Stimulated activated CD4-positive, alpha-beta T cell treated with anti-CD3 and anti-CD28 coated beads, Interleukin-1b, Interleukin-23, amount 100 ng/mL, for 24 hours (primary cell): ENCODE data around the gene ATE1.

Source experiments
- DNase-seq, 4 experiments: peaks; one replicate each; pipeline ENCODE4 v3.0.0-alpha.2; 2020; ENCODE audit warnings: low read depth in 4 of 4, low spot score in 1 of 4

The ATE1 gene

DNA sequence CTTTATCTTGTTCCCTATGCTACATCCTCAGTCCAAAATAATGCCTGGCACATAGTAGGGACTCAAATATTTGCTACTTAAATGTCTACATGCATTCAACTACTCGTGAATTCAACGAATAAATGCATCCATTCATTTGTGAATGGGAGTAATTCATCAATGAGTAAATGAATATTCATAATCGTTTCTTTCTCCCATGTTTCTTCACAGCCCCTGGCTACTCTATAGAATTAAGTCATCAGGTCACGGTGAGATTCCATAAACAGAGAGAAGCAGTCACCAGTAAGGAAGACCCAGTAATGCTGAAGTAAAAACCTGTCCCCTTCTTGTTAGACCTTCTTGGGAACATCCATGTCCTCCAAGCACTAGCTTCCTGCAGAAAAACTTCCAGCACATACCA is 48.4 kb downstream of the ATE1 start:
- no peak for DNase-seq

DNA sequence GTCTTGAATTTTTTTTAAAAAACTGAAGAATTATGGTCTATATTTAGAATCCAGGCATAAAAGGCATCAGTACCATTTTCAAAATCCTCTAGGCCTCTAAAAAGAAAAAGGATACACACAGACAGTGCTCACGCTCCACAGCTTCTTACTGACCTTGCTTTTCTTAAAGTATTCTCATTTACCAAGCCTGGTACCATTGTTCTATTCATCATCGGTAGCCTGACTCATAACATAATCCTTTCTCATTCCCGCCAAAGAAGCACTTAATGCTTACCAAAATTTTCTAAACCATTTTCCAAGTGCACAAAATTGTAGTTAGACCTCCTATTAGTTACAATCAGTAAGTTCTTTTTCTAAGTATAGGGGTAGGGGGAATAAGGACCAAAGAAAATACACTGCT is 54.6 kb downstream of the ATE1 start:
- no peak for DNase-seq

DNA sequence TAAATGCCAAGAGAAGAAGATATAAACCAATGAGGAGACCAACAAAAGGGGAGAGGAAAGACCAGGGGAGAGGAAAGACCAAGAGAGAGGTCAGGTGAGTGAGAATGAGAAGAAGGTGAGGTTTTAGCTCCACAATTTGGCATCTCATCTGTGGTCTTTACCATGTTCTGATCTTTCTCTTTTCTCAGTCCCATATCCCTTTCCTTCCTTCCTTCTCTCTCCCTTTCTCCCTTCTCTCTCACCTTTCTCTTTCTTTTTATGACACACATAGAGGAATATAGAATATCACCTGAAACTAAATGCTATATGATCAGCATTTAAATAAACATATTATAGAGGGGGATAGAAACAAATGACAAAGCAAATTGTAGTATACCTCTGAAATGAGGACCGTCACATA is 57.4 kb downstream of the ATE1 start:
- no peak for DNase-seq

DNA sequence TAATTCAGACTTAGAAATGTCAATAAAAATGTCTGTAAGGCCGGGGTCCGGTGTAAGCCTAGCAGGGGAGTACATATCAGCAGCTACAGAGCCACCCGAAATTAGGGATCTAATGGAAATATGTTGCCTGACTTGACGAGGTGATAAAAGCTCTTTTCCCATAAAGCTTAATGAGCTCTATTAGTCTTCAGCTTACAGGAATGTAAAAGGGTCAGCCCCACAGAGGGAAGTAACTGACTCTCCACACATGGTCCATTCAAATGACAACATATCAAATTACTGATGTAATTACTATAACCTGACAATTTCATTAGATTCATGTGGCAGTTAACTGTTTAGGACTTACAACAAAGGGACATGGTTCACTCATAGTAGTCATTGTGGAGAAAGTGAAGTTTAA is 62.3 kb downstream of the ATE1 start:
- DNase-seq, result no peak

DNA sequence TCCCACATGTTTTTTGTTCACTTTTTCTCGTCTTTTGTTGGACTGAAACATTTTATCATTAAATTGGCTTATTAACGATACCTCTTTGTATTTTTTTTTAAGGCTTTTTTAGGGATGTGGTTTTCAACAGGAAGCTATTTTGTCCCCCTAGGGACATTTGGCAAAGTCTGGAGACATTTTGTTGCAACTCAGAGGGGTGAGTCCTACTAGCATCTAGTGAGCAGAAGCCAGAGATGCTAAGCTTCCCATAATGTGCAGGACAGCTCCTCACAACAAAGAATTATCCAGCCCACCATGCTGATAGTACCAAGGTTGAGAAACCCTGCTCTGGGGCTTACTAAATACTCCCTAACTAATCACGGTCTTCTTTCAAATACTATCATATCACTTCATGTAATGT is 63.2 kb downstream of the ATE1 start:
- no peak for DNase-seq

DNA sequence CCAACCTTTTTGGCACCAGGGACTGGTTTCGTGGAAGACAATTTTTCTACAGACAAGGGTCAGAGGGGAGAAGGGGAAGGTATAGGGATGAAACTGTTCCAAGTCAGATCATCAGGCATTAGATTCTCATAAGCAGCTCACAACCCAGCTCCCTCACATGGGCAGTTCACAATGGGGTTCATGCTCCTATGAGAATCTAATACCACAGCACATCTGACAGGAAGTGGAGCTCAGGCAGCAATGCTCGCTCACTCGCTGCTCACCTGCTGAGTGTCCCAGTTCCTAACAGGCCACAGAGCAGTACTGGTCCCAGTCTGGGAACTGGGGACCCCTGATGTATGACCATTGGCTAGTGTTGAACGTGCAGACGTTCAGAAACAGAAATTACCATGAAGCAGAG is 63.7 kb downstream of the ATE1 start:
- no peak for DNase-seq

DNA sequence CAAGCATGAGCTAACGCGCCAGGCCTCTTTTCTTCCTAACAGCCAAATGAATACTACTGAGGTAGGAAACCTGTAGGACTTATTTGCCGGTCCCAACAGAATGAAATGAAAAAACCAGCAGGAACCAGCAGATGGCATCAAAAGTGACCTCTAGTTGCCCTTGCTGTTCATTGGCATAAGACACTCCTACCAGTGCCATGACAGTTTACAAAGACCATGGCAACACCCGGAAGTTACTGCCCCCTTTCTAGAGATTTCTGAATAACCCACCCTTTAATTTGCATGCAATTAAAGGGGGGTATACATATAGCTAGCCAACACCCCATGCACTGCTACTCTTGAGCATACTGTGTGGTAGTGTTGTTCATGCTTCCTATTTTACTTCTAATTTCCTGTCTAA is 65.2 kb downstream of the ATE1 start:
- no peak for DNase-seq

DNA sequence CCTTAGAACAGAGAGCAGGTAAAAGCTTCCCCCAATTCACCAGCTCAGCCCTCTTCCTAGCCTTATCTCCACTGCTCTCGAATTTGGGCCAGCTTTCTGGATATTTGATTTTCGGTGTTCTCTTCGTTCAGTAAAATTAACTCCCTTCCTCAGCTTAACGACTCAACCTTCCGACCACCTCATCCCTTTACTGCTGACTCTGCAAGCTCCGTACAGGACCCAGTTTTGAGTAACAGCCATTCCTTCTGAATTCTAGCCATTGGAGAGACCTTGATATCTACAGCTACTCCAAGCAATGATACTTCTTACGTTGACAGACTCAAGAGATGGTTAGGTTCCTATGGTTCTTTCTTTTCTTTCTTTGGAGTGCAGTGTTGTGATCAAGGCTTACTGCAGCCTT is 65.8 kb downstream of the ATE1 start:
- DNase-seq, result no peak

DNA sequence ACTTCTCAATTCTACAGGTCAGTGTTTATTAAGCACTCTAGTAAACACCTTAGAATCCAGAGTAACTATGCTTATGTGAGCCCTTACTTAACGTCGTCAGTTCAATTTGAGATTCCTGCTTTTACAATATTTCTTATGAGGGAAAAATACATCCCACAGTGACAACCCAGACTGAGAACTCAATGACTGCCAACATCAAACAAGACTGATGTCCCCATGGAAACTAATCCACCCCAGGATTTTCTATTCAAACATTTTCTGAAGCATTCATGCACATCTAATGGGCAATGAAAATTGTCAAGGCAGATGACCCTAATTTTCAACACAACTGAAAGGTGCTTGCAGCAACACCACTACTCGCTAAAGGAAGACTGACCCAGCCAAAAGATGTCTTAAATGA is 67.0 kb downstream of the ATE1 start:
- DNase-seq, result no peak

DNA sequence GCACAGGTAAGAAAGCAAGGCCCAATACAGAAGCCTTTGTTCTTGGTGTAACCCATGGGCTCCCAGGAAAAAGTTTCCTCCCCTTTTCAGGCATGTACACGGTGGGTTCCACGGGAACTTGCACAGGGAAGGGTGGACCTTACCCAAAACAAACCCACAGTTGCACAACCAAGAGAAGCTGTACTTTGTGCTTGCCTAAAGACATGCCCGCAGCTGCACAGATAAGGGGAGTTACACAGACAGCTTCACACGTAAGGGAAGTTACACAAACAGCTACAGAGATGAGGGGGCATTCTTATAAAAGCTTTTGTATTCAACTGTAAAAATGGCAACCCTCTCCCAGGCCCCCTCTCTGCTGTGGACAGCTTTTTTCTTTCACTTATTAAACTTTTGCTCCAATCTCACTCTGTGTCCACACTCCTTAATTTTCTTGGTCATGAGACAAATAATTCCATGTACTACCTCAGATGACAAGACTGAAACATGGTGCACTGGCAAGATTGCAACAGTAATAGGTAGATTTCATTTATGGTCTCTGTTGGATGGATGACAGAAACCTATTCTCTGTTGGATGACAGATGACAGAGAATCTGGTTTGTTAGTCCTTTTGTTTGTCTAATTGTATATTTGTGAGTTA is 72.9 kb downstream of the ATE1 start:
- DNase-seq, result no peak

DNA sequence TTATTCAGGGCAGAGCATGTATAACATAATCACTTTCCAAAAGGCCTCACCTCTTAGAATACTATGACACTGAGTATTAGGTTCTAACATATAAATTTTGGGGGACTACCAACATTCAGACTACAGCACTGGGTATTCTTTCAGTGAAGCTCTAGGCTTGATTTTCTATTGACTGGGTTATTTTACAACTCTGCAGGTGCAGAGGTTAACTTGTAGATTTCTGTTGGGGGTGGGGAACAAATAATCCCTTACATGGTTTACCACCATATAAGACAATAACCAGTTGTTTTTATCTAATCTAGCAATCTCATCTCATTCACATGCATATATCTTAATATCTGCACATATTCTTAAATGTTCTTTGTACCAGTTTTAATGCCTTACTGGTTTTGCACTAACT is 73.9 kb downstream of the ATE1 start:
- DNase-seq, result no peak

DNA sequence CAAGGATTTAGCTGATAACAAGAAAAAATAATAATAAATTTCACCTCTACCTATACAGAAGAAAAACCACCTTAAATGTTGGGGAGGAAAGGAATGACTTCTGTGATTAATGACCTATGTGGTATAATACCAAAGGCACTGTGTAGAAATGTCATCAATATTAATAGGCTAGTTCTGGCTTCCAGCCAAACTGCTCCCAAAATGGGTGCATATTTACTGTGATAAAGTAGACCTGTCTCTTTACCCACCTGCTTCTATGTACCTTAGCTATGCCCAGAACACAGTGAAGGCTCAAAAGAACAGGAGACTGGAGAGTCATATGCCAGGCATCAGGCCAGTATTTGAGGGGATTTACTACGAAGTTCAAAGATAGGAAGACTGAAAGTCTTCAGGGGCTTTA is 76.0 kb downstream of the ATE1 start:
- no peak for DNase-seq

DNA sequence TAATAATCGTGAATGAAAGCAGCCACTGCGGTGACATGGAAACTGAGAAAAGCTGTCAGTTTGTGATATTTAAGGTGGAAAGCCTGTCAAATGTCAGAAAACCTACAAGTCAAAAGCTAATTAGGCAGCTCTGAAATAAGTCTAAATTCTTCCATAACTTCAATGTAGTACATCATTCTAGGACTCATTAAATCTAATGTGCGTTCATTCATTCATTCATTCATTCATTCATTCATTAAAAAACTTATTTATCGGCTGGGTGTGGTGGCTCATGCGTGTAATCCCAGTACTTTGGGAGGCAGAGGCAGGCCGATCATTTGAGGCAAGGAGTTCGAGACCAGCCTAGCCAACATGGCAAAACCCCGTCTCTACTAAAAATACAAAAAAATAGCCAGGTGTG is 79.7 kb downstream of the ATE1 start:
- no peak for DNase-seq

DNA sequence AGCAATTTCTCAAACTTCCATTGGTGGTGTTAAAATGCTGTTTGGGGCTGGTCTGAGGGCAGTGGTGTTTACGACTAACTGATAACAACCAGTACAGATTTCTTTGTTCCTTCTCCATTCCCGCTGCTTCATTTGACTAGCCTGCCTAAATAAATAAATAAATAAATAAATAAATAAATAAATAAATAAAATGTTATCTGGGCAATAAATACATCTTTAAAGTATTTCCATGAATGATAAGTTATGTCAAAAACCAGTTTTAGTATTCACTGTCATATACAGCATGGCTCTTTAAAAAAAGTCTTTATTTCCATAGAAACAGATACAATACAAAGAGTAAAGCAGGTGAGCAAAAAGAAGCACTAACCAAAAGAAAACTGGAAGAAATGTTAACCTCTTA is 81.3 kb downstream of the ATE1 start:
- DNase-seq, result no peak

DNA sequence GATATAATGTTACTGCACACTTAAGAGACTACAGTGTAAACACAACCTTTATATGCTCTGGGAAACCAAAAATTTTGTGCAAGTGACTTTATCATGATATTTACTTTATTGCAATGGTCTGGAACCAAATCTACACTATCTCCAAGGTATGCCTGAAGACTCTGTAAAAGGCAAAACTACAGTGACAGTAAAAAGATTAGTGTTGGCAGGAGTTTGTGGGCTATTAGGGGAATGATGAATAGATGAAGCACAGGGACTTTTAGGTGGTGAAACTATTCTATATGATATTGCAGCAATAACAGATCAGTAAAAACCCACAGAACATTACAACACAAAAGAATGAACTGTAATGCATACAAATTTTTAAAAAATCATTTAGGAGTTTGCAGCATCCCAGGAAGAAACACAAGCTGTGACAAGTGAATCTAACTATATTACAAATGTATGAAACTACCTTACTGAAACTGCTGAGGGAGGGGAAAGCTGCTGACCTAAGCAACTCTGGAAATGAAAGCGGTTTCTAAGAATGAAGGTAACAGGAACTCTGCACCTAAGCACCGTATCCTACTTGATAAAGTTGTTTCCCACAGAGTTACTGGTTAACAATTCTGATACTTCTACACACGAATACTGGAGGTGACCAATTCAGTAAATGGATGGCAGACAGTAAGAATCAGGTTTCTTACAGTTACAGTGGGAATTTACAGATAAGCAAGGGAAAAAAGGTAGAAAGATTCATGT is 82.6 kb downstream of the ATE1 start:
- DNase-seq, result no peak

DNA sequence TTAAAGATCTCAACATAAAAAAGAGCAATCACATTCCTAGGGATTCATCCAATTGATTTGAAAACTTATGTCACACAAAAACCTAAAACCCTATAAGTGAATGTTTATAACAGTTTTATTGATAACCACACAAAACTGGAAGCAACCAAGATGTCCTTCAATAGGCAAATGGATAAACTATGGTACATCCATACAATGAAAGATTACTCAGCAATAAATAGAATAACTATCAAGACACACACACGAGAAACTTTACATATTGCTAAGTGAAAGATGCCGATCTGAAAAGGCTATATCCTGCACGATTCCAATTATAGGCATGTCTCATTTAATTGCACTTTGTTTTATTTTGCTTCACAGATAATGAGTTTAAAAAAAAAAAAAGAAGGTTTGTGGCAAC is 83.3 kb downstream of the ATE1 start:
- no peak for DNase-seq

DNA sequence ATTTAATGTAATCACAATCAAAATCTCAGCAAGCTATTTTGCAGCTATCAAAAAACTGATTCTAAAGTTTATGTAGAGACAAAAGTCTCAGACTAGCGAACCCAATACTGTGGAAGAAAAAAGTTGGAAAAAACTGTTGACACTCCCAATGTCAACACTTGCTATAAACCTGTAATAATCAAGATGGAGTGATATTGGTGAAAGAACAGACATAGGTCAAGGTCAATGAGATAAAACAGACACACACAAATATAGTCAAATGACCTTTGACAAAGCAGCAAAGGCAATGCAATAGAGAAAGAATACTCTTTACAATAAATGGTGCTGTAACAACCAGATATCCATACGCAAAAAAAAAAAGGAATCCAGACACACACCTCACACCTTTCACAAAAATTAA is 84.5 kb downstream of the ATE1 start:
- DNase-seq, result no peak

DNA sequence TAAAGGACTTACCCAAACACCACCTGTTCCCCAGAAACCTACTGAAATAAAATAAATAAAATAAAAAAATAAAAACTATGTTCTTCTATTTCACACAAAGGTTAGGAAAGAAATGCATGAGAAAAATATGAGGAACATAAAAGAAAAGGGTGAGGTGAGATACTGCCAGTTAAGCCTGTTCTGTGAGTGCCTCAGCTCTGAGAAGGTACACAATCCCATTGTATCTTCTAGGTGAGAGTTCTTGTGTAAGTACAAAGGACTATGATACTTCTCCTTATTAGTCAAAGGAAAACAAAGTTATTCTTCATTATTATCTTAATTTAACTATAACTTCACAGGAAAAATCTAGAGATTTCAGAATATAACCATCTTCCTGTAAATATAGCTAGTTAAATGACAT is 86.0 kb downstream of the ATE1 start:
- DNase-seq, result no peak

DNA sequence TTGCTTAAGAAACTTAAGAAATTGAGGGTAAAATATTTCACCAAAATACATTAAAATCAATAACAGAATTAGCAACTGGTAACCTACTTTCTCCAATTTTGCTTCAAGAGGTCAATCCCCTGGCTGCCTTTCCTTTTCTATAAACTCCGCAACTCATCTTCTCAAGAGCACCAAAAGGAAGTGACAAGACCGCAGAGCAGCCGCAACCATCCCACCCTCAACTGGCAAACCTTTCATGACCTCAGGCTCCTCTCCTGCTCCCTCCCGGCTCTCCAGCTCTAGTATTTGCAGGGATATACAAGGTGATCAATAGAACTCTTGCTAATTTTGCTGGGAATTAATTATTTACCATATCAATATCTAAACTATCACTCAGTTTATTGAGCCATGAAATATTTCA is 88.9 kb downstream of the ATE1 start:
- DNase-seq, result no peak

DNA sequence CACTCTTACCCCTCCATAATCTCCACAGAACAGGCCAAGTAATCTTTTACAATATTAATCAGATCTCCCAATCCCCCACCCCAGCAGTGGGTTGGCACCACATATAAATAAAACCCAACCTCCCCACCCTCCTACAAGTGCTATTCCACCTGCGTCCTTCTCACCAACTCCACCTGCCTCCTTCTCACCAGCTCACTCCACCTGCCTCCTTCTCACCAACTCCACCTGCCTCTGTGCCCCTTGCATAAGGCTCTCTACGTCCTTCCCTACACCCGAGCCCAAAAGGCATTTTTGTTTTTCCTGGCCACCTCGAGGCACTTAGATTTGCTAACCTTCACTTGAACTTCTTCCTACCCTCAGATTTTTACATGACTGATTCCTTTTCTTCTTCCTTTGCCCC is 89.7 kb downstream of the ATE1 start:
- no peak for DNase-seq

DNA sequence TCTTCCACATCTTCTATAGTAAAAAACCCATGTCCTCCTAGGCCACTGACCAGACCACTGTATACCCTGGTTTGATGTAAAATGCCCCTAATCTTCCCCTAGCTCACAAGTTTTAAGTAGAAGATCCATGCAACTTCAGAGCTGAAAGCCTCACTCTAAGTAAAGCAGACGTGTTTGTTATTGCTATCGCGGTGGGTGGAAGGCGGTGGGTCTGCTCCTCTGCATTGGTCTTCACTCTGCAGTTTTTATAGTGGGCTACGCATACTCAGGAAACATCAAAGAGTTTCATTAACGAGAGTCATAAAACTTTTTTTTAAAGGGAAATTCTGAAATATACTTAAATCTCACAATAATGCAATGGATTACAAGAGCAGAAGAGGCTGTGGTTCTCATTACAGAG is 91.7 kb downstream of the ATE1 start:
- no peak for DNase-seq

DNA sequence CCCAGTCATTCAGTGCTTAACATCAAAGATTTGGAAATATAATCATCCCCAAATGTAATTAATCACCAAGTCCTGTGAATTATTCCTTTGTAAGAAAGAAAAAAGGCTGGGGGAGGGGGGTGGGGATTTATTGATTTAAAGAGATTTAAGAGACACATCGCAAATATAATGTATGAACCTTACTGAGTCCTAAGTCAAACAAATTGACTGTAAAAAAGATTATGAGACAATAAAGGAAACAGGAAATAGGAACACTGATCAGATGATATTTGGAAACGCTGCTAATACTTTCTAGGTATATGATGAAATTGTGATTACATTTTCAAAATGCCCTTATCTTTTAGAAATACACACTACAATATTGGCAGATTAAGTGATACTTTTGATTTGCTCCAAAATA is 92.5 kb downstream of the ATE1 start:
- no peak for DNase-seq

DNA sequence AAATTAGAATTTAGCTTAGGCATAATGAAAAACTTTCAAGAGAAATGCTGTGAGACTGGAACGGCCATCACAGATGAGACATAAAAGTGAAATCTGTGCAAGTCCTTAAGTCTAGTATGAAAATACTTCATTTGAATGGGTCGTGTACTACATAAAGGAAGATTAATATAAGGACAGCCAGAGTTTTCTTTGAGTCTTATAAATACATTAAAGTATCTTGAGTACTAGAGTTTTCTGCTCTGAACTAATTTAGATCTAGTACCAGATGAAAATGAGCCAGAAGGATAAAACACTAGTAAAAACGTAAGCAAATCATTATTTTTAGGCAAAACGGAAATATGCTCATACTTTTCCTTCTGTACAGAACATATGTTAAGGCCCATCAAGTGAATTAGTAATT is 93.1 kb downstream of the ATE1 start:
- no peak for DNase-seq
